Ovary (tissue), 9 donors: Measurements from ENCODE around the gene ACER2. TPM values are rescaled to one million over a fixed set of nuclear protein-coding genes. Genes with fewer than 3 reads are reported as not detected.
A peak's percentile ranks its signal among the peaks of the same experiment; 100 is the strongest.

Experiments used
- DNase-seq, 5 donors: peaks; one replicate each; pipeline ENCODE4 v3.0.0-alpha.2; 2019 to 2020
- H3K27ac ChIP-seq, 2 donors: fragments of 200-600 bp; one replicate each; pipeline versions ENCODE4 v1.5.1 to v1.8.0; 2019 to 2022
- H3K27me3 ChIP-seq: fragments of 200-600 bp; one replicate; pipeline ENCODE4 v1.8.0; 2022
- H3K36me3 ChIP-seq: fragments of 200-600 bp; sonication (generic); one replicate; pipeline ENCODE4 v1.5.1; 2019
- H3K4me1 ChIP-seq: one replicate; pipeline ENCODE4 v1.8.1; 2013; ENCODE audit warnings: mild to moderate bottlenecking, moderate library complexity; ENCODE audit not compliant: insufficient read depth
- H3K4me3 ChIP-seq: fragments of 200-600 bp; sonication (generic); one replicate; pipeline ENCODE4 v1.5.1; 2017
- H3K9me3 ChIP-seq, 2 donors: fragments of 200-600 bp in 1 of 2; sonication (generic) in 1 of 2; one replicate each; pipeline versions ENCODE4 v1.5.1 to v1.8.1; 2013 to 2019; ENCODE audit warnings: mild to moderate bottlenecking in 1 of 2, moderate library complexity in 1 of 2
- EP300 ChIP-seq: sonication (generic); formaldehyde crosslinking; IDR thresholded peaks from one replicate; pipeline ENCODE4 v1.6.1; 2017; ENCODE audit warnings: antibody characterized with exemption
- POLR2A ChIP-seq: fragments of 450-650 bp; IDR thresholded peaks from one replicate; pipeline ENCODE4 v1.6.1; 2017; ENCODE audit warnings: antibody characterized with exemption, mild to moderate bottlenecking, moderate library complexity
- WGBS, 3 donors: extraction: QIAGEN DNeasy Blood & Tissue Kit in 1 of 3; methylation state at CpG; one replicate each; pipeline versions ENCODE4 v1.1.5 to v1.1.7; 2013 to 2017; 5-methylcytosine and 5-hydroxymethylcytosine counted together
- intact Hi-C, 4 donors: fragments of 100-400 bp; cut with DNase I; formaldehyde crosslinking; loops; one replicate each; pipeline versions ENCODE4 v1.11.0 to v1.15.1; 2022 to 2023
- polyA plus RNA-seq, 2 donors: library from polyadenylated mRNA; stranded (reverse); fragments of 200-250 nt in 1 of 2; fragments of 350-450 nt in 1 of 2; fragmentation: Illumina TruSeq in 1 of 2; extraction: RNeasy Lipid Tissue Mini Kit (QIAGEN cat#74804) in 1 of 2; gene quantifications; one replicate each; pipeline ENCODE4 v1.2.3, GENCODE V29; 2013 to 2014
- total RNA-seq, 7 donors: library from RNA; depleted of rRNA in 2 of 7; stranded (reverse); fragments of >200 nt in 2 of 7; fragmentation: NEBNext Ultra II Directional in 3 of 7; extraction: Animal tissue kit (Norgen Biotek cat#: 25700) in 3 of 7; gene quantifications; one replicate each; pipeline versions ENCODE4 v1.1.0 to v1.2.4, GENCODE V29; 2016 to 2023
- TF ChIP-seq, protein P1 (sequence below), 3 donors: fragments of 450-650 bp in 2 of 3; fragments of 200-600 bp in 1 of 3; IDR thresholded peaks; one replicate each; pipeline versions ENCODE4 v1.5.1 to v1.8.0; 2016 to 2022; ENCODE audit warnings: antibody characterized with exemption in 3 of 3, mild to moderate bottlenecking in 1 of 3
- donor health status: DM: no; HTN: no; CAD: no; lungs with moderate emphysema.
- donor health status: DM: no; HTN: no; CAD: no.
- donor health status: Bipolar disorder and iron deficiency.
- donor health status: DM: yes; HTN: yes; CAD: no.
- donor health status: DM: no; HTN: no; CAD: no.
- donor health status: DM: yes; HTN: yes; CAD: no.

Gene ACER2
- total and polyA plus RNA-seq, 9 donors: 0.80 to 10.0 (median 3.0) TPM

GRCh38 chr9:19375538-19375937 is 33.3 kb upstream of the ACER2 start:
- TF ChIP-seq POLR2A (no peak), EP300 (no peak)
- TF ChIP-seq, protein P1, sequence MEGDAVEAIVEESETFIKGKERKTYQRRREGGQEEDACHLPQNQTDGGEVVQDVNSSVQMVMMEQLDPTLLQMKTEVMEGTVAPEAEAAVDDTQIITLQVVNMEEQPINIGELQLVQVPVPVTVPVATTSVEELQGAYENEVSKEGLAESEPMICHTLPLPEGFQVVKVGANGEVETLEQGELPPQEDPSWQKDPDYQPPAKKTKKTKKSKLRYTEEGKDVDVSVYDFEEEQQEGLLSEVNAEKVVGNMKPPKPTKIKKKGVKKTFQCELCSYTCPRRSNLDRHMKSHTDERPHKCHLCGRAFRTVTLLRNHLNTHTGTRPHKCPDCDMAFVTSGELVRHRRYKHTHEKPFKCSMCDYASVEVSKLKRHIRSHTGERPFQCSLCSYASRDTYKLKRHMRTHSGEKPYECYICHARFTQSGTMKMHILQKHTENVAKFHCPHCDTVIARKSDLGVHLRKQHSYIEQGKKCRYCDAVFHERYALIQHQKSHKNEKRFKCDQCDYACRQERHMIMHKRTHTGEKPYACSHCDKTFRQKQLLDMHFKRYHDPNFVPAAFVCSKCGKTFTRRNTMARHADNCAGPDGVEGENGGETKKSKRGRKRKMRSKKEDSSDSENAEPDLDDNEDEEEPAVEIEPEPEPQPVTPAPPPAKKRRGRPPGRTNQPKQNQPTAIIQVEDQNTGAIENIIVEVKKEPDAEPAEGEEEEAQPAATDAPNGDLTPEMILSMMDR (IDR thresholded peaks at IDR 0.05): no peak
- H3K36me3 ChIP-seq: no peaks in the 10 kb centered on the region

DNA sequence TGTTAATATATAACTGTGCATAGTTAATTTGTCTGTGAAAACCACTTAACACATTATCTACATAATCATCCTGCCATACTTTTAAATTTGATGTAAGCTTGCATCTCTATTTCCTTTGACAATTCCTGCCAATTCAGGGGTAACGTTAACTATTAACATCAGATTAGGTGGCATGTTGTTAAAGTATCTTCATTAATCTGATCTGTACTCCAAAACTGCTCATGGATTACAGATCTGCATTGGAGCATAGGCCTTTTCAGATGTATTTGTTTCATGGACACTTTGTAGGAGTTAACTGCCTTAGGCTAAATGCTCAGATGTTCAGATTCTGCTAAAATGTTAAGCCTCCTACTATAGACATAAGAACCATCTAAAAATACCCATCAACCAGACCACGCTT is 31.9 kb upstream of the ACER2 start:
- Histone ChIP-seq H3K4me3 (no peak overlapping the region), H3K4me1 (no peaks in the 10 kb centered on the region), H3K9me3 (no peaks in the 10 kb centered on the region), H3K27ac (no peak overlapping the region), H3K27me3 (no peaks in the 10 kb centered on the region), H3K36me3 (no peaks in the 10 kb centered on the region)
- intact Hi-C loops: no loop called here
- 58 to 68% (median 63%) methylated on average over 2 of the region's 2 CpGs for WGBS, 3 donors
- no peak for DNase-seq
- no peak for TF ChIP-seq EP300

More at GRCh38 chr9:19375538-19375937, 33.3 kb upstream of the ACER2 start:
- no peaks in the 10 kb centered on the region for H3K4me1 ChIP-seq
- no peaks in the 10 kb centered on the region for H3K27me3 ChIP-seq
- no peak for DNase-seq
- no peak overlapping the region for H3K4me3 ChIP-seq
- H3K27ac ChIP-seq: no peak overlapping the region
- no peaks in the 10 kb centered on the region for H3K9me3 ChIP-seq
- intact Hi-C loops: no loop called here

- intact Hi-C loops: no loop called here
- TF ChIP-seq POLR2A: no peak
- TF ChIP-seq EP300: no peak
- TF ChIP-seq, protein P1 (IDR thresholded peaks at IDR 0.05): no peak
- Histone ChIP-seq H3K27me3 (no peaks in the 10 kb centered on the region), H3K4me1 (no peaks in the 10 kb centered on the region), H3K36me3 (no peaks in the 10 kb centered on the region), H3K27ac (no peak overlapping the region), H3K4me3 (no peak overlapping the region), H3K9me3 (no peaks in the 10 kb centered on the region)
- DNase-seq: no peak
- 73 to 78% (median 77%) methylated on average over 4 of the region's 4 CpGs for WGBS, 3 donors
Observed at GRCh38 chr9:19378164-19378563, 30.6 kb upstream of the ACER2 start.

- Histone ChIP-seq H3K4me3 (peak overlapping the region; percentile 55), H3K27ac (peak overlapping the region in 1 of 2 donors; percentile 82), H3K27me3 (no peaks in the 10 kb centered on the region), H3K36me3 (no peaks in the 10 kb centered on the region), H3K4me1 (no peaks in the 10 kb centered on the region), H3K9me3 (no peaks in the 10 kb centered on the region)
- 19 to 33% (median 23%) methylated on average over 7 of the region's 7 CpGs for WGBS, 3 donors
- DNase-seq: no peak
- no peak for TF ChIP-seq EP300
- TF ChIP-seq, protein P1 (IDR thresholded peaks at IDR 0.05): no peak
- TF ChIP-seq POLR2A: no peak
- intact Hi-C loops: no loop called here
Observed at GRCh38 chr9:19378647-19379046, 30.2 kb upstream of the ACER2 start.

- 1 to 4% (median 3%) methylated on average over 12 of the region's 12 CpGs for WGBS, 3 donors
- H3K4me3 ChIP-seq: peak overlapping the region; percentile 55
- no peaks in the 10 kb centered on the region for H3K27me3 ChIP-seq
- DNase-seq: no peak
- intact Hi-C loops: no loop called here
- no peaks in the 10 kb centered on the region for H3K4me1 ChIP-seq
- TF ChIP-seq EP300 (no peak), POLR2A (no peak)
- TF ChIP-seq, protein P1 (IDR thresholded peaks at IDR 0.05): no peak
- no peaks in the 10 kb centered on the region for H3K36me3 ChIP-seq
- peak overlapping the region; percentile 70 to 82 for H3K27ac ChIP-seq
- H3K9me3 ChIP-seq: no peaks in the 10 kb centered on the region
Observed at GRCh38 chr9:19379283-19379682, 29.5 kb upstream of the ACER2 start.
